GM12873 (cell line): Measurements from ENCODE around the gene ARF1.

ENCODE experiments used
- CTCF ChIP-seq: IDR thresholded peaks from 2 replicates; pipeline ENCODE4 v1.5.1; 2012; ENCODE audit warnings: low read depth, mild to moderate bottlenecking, moderate library complexity, low read length, control low read depth; ENCODE audit not compliant: insufficient read depth; ENCODE audit errors: missing control alignments

The ARF1 gene

GRCh38 chr1:228142155-228142691 lies 59.7 kb downstream of the ARF1 start:
- no peak for TF ChIP-seq CTCF

GRCh38 chr1:228142701-228143136 lies 60.2 kb downstream of the ARF1 start:
- no peak for TF ChIP-seq CTCF

- no peak for TF ChIP-seq CTCF
Observed at GRCh38 chr1:228143480-228144192, 61.1 kb downstream of the ARF1 start.

DNA sequence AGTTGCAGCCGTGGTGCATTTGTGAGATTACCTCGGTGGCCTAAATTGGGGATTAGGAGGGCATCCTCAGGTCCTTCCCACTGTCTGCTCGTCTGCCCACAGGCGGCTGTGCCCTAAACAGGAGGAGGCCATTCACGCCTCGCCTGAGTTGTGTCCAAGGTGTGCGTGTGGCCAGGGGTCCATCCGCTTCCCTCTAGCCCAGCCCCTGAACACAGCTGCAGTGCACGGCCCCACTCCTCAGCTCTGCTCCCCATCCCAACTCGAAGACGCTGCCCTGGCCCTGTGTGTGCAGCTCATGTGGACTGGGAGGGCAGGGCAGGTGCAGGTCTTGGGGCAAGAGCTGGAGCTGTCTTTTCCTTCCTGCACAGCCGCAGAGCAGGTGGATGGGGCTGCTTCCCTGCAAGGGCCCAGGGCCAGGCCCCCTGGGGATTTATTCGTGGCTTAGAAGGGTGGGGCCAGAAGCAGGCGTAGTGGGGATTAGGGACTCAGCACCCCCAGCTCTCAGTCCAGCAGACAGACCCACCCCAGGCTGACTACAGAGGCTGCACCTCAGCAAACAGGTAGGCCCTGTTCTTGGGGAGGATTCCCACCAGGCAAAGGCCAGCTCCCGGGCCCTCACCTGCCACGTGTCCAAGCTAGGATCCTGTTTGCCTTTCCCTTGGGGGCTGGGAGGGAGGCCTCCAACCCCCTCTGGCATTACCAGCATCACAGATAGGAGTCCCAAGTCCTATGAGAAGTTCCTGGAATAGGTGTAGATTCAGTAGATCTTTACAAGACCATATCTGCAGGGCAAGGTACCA lies 61.9 kb downstream of the ARF1 start:
- TF ChIP-seq CTCF, result no peak

DNA sequence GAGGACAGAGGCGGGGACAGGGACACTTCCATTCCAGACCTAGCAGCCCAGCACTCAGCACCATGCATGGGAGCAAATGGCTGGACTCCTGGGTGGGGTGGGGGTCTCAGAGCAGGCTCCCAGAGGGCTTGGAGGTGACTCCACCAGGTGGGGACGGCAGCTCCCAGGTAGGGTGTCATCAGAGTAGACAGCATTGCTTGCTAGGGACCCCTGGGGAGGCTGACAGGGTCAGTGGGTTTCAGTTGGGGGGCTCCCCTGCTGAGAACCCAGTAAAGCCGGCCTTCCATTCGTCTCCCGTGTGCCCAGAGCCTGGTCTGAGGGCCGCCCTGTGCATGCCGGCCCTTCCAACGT lies 62.5 kb downstream of the ARF1 start:
- TF ChIP-seq CTCF, result no peak

DNA sequence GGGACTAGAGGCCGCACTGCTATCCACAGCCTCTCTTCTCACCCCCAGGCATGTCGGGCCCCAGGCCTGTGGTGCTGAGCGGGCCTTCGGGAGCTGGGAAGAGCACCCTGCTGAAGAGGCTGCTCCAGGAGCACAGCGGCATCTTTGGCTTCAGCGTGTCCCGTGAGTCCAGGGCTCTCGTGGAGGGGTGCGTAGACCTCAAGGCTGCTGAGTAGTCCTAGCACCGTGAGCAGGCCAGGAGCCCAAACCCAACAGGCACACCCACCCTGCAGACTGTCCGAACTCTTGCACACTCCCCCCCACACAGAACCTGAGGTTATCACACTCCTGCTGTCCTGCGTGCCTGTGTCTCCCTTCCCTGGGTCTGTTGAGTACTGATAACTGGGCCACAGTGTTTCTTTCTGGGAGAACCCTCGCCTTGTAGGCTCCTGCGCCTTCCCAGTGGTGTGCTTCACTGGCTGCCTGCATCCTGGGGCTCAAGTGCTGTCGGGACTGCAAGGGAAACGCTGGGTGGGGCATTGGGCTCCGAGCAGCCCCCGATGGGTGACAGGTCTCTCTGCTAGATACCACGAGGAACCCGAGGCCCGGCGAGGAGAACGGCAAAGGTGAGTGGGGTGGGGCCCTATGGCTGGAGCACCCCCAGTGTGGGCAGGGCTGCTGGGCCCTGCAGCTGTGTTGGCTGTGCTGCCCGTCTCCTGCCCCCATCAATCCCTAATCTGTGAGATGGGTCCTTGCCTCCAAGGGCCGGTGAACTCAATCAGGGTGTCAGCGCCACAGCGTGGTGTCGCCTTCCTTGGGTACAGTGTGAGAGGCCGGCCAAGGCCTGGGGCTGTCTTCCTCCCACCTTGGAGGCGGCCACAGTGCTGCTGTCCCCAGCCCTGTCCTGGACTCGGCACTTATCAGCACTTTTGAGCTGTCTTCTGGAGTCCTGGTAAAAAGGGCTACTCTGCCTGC lies 63.2 kb downstream of the ARF1 start:
- TF ChIP-seq CTCF, result no peak
